ENCODE measurements around the gene KCNK4. TPM values are rescaled to one million over a fixed set of nuclear protein-coding genes. Genes with fewer than 3 reads are reported as not detected.

KCNK4 gene
- total RNA-seq, 1 donor from 2014 or later, result 0.47 TPM

DNA sequence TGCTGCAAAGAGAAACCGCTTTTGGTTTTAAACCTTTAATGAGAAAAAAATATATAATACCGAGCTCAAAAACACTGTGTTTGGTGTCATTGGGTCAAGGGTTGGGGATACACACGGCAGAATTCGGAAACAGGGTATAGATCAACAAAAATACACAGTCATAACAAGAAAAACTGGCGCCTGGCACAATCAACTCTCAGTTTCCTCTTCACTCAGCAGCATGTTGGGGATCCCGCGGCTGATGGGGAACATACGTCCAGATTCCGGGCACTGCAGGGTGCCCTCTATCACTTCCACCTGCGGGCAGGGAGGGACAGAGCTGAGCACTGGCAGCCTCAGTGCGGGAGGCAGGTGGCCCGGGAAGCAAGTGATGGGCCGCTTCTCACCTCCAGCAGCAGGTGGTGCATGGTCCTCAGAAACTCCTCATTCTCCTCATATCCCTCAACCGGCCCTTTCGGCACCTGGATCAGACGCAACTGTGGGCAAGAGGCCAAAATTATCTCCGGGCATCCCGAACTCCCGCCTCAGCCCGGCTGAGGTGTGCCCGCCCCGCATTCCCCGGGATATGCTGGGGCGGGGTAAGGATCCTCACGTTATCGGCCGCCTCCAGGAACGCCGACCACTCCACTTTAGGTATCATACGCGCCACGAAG is 25.7 kb downstream of the KCNK4 start:
- H3K9me3 Mint-ChIP-seq (ENCODE audit: unreplicated experiment), result peaks cover 14% of the 10 kb centered on the region
- H3K27ac Mint-ChIP-seq (ENCODE audit: unreplicated experiment), result peak overlapping the region; percentile 75
- H3K36me3 Mint-ChIP-seq (ENCODE audit: unreplicated experiment), result peaks cover 4% of the 10 kb centered on the region
- TF ChIP-seq, protein P1, sequence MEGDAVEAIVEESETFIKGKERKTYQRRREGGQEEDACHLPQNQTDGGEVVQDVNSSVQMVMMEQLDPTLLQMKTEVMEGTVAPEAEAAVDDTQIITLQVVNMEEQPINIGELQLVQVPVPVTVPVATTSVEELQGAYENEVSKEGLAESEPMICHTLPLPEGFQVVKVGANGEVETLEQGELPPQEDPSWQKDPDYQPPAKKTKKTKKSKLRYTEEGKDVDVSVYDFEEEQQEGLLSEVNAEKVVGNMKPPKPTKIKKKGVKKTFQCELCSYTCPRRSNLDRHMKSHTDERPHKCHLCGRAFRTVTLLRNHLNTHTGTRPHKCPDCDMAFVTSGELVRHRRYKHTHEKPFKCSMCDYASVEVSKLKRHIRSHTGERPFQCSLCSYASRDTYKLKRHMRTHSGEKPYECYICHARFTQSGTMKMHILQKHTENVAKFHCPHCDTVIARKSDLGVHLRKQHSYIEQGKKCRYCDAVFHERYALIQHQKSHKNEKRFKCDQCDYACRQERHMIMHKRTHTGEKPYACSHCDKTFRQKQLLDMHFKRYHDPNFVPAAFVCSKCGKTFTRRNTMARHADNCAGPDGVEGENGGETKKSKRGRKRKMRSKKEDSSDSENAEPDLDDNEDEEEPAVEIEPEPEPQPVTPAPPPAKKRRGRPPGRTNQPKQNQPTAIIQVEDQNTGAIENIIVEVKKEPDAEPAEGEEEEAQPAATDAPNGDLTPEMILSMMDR (IDR thresholded peaks at IDR 0.05; ENCODE audit: partially characterized antibody, unreplicated experiment), result no peak
- H3K4me1 Mint-ChIP-seq (ENCODE audit: low read depth, unreplicated experiment), result peaks cover 25% of the 10 kb centered on the region
- peak overlapping the region; percentile 95 for H3K4me3 Mint-ChIP-seq (ENCODE audit: unreplicated experiment)
- H3K27me3 Mint-ChIP-seq (ENCODE audit: unreplicated experiment), result peaks cover 19% of the 10 kb centered on the region
- DNase-seq, result no peak

DNA sequence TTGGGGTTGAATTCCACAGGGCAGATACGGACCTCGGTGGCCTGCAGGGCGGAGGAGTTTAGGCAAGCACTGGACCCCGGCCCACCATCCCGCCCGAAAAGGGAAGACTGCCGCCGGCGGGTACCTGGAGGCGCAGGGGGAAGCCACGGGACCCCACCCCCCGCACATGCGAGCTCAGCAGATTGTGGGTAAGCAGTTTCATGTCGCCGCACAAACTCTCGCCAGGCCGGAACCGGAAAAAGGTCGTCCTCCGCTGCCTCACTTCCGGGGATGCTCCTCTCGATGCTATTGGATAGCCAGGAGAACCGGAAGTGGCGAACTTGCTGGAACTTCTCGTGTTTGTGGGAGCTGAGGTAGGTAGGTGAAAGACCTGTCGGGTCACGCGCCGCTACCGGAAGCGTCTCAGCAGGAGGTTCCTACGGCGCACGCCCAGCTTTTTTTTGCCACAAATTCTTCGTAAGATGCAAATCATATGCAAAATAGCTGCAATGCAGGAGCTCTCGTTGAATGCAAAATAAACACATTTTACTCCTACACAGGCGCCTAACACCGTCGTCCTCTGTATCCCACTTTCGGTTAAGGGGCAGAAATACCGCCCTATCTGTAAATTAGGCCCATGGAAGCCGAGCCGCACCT is 26.3 kb downstream of the KCNK4 start, which contains the start of gene TRMT112:
TRMT112 (minus strand) TSS at position 235 of the 636 bp plus-strand sequence; CDS start at position 202, 33 bp downstream.
- peak; percentile 84 for DNase-seq
- Mint-ChIP-seq H3K27me3 (ENCODE audit: unreplicated experiment) (peaks cover 19% of the 10 kb centered on the region), H3K27ac (ENCODE audit: unreplicated experiment) (peak within 1 kb of the TSS; percentile 98), H3K36me3 (ENCODE audit: unreplicated experiment) (peaks cover 4% of the 10 kb centered on the region), H3K4me3 (ENCODE audit: unreplicated experiment) (peak within 1 kb of the TSS; percentile 95), H3K9me3 (ENCODE audit: unreplicated experiment) (peaks cover 14% of the 10 kb centered on the region), H3K4me1 (ENCODE audit: low read depth, unreplicated experiment) (peaks cover 26% of the 10 kb centered on the region)
- TF ChIP-seq, protein P1 (IDR thresholded peaks at IDR 0.05; ENCODE audit: partially characterized antibody, unreplicated experiment), result no peak

DNA sequence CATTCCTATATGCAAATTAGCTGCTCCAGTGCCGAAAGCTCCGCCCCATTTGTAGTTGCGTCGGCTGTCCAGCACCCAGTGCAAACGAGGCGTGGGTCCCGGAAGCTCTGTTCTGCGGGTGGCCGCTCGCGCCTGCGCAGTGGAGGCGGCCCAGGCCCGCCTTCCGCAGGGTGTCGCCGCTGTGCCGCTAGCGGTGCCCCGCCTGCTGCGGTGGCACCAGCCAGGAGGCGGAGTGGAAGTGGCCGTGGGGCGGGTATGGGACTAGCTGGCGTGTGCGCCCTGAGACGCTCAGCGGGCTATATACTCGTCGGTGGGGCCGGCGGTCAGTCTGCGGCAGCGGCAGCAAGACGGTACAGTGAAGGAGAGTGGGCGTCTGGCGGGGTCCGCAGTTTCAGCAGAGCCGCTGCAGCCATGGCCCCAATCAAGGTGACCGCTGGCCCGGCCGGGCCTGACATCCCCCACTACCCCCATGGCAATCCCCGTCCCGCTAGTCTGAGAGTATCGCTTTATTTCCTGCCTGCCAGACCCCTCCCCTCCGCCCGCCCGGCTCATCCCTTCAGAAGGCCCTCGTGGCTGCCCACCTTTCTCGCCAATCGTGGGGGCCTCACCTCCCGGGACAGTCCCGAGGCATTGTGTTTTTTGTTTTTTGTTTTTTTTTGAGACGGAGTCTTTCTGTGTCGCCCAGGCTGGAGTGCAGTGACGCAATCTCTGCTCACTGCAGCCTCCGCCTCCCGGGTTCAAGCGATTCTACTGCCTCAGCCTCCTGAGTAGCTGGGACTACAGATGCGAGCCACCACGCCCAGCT is 27.1 kb downstream of the KCNK4 start, which contains the start of gene PRDX5:
PRDX5 (plus strand) TSS at position 161 of the 805 bp plus-strand sequence; CDS start at position 256, 95 bp downstream.
- DNase-seq, result peak; percentile 94
- peaks cover 17% of the 10 kb centered on the region for H3K27me3 Mint-ChIP-seq (ENCODE audit: unreplicated experiment)
- H3K27ac Mint-ChIP-seq (ENCODE audit: unreplicated experiment), result peak within 1 kb of the TSS; percentile 98
- peaks cover 22% of the 10 kb centered on the region for H3K4me1 Mint-ChIP-seq (ENCODE audit: low read depth, unreplicated experiment)
- TF ChIP-seq, protein P1 (IDR thresholded peaks at IDR 0.05; ENCODE audit: partially characterized antibody, unreplicated experiment), result no peak
- peak within 1 kb of the TSS; percentile 95 for H3K4me3 Mint-ChIP-seq (ENCODE audit: unreplicated experiment)
- peaks cover 4% of the 10 kb centered on the region for H3K36me3 Mint-ChIP-seq (ENCODE audit: unreplicated experiment)
- peaks cover 10% of the 10 kb centered on the region for H3K9me3 Mint-ChIP-seq (ENCODE audit: unreplicated experiment)

DNA sequence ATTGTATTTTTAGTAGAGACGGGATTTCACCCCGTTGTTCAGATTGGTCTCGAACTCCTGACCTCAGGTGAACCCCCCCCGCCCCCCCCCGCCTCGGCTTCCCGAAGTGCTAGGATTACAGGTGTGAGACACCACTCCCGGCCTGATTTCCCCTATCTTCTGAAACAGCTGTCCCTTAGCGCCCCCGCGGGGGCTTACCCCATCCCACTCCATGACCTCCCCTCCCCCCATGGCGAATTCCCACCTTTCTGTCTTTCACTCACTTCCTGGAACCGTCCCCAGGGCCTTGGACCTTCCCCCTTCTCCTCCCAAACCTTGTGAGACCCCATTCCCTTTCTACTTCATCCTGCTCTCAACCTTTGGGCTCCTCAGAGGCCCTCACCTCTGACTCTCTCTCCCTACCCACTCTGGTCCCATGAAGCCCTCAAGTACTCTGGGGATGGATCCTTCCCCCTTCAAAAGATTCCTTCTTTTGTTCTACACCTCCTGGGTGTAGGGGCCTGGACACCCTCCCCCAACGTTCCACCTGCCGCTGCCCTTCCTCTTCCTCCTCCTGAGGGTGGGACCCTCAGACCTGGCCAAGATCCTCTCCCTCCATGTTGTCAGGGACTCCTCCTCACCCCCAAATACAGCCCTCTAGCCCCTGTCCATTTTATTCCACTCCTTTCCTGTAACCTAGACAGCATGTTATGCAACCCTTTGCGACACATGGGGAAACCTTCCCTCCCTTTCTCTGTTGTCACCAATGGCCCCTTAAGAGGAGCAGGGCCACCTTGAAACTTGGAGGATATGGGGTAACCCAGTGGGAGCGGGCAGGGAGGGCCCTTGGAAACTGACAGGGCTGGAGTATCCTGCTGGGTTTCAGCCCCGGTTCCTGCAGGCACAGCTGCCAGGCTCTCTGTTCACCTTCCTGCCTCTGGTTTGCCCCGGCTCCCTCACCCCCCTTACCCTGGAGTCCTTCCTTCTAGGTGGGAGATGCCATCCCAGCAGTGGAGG is 28.0 kb downstream of the KCNK4 start:
- H3K36me3 Mint-ChIP-seq (ENCODE audit: unreplicated experiment), result peaks cover 4% of the 10 kb centered on the region
- peaks cover 12% of the 10 kb centered on the region for H3K9me3 Mint-ChIP-seq (ENCODE audit: unreplicated experiment)
- H3K27ac Mint-ChIP-seq (ENCODE audit: unreplicated experiment), result peak overlapping the region; percentile 94
- H3K27me3 Mint-ChIP-seq (ENCODE audit: unreplicated experiment), result peaks cover 19% of the 10 kb centered on the region
- TF ChIP-seq, protein P1 (IDR thresholded peaks at IDR 0.05; ENCODE audit: partially characterized antibody, unreplicated experiment), result no peak
- H3K4me3 Mint-ChIP-seq (ENCODE audit: unreplicated experiment), result peak overlapping the region; percentile 95
- peaks cover 21% of the 10 kb centered on the region for H3K4me1 Mint-ChIP-seq (ENCODE audit: low read depth, unreplicated experiment)
- no peak for DNase-seq
